Fibroblast of upper back skin (primary cell): ENCODE results near the gene POLD4.

Experiments
- DNase-seq: peaks from one replicate; pipeline ENCODE4 v3.0.0-alpha.2; 2013

POLD4 gene

DNA sequence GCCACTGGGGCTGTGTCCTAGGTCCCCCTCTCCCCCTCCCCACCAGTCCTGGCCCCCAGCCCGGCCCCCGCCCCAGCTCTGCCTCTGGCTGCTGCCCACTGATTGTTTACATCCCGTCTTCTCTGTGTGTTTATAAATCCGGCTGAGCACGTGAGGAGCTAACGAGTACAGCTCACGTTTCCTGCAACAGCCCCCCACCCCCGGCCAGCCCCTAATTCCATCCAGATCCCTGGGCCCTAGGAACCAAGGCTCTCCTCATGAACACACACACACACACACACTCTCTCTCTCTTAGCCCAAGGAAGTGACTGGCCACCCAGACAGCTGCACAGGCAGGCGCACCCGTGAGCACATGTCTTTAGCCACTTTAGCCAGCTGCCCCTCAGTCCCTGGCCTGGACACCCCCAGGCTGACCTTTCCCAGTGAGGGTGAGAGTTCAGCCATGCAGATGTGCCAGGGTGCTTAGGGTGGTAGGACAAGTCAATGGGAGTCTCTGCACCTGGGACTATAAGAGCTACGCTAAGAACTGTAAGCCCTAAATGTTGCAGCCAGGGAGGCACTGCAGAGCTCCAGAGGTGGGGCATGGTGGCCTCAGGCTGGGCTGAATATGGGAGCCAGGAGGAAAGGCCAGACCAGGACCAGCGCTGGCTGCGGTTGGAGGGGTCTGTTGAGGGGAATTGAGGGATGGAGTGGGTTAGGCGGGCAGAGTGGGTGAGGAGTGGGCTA is 17.2 kb upstream of the POLD4 start:
- peak; percentile 44 for DNase-seq

GRCh38 chr11:67369801-67370284 is 16.5 kb upstream of the POLD4 start:
- peak; percentile 65 for DNase-seq

- no peak for DNase-seq
Measured at GRCh38 chr11:67369275-67369674, 15.9 kb upstream of the POLD4 start.

- DNase-seq, result no peak
Measured at GRCh38 chr11:67368621-67369020, 15.3 kb upstream of the POLD4 start.

DNA sequence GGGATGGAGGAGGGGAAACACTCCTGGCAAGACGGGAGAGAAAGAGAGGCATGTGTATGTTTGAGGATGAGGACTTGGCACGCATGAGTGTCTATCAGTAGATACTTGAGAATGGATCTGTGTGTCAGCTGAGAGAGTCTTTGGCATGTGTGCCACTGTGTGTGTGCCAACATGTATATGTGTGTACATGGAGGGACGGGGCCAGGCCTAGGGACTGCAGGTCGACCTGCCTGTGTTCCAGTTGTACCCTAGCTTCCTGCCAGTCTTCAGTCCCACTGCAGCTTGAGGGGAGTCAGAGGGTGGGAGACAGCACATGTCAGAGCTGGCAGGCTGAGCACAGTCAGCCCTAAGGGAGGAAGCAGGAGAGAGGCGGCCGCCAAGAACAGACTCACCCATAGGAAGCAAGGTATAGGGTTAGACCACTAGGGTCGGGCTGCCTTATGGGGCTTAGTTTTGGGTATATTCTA is 14.4 kb upstream of the POLD4 start:
- no peak for DNase-seq

GRCh38 chr11:67366961-67367760 is 13.8 kb upstream of the POLD4 start:
- DNase-seq, result no peak

DNA sequence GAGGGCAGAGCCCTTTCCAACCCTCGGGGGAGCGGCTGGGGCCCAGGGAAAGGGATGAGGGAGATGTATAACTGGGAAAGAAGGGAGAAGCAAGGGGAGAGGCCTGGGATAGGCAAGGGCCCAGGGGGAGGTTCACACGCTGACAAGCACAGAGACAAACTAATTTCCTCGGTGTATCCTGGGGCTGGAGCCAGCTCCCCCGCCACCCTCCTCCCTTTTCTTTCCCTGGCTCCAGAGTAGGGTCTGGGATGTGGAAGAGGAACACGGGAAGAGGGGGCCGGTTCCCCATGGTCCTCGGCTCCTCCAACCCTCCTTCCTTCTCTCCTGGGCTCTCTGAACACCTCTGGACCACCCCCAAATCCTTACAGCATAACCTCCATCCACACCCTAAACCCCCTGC is 13.2 kb upstream of the POLD4 start:
- DNase-seq, result no peak

GRCh38 chr11:67365736-67366444 is 12.5 kb upstream of the POLD4 start:
- DNase-seq, result no peak

- DNase-seq, result no peak
Measured at GRCh38 chr11:67364783-67365722, 11.7 kb upstream of the POLD4 start.

- no peak for DNase-seq
Measured at GRCh38 chr11:67364169-67364568, 10.8 kb upstream of the POLD4 start.

DNA sequence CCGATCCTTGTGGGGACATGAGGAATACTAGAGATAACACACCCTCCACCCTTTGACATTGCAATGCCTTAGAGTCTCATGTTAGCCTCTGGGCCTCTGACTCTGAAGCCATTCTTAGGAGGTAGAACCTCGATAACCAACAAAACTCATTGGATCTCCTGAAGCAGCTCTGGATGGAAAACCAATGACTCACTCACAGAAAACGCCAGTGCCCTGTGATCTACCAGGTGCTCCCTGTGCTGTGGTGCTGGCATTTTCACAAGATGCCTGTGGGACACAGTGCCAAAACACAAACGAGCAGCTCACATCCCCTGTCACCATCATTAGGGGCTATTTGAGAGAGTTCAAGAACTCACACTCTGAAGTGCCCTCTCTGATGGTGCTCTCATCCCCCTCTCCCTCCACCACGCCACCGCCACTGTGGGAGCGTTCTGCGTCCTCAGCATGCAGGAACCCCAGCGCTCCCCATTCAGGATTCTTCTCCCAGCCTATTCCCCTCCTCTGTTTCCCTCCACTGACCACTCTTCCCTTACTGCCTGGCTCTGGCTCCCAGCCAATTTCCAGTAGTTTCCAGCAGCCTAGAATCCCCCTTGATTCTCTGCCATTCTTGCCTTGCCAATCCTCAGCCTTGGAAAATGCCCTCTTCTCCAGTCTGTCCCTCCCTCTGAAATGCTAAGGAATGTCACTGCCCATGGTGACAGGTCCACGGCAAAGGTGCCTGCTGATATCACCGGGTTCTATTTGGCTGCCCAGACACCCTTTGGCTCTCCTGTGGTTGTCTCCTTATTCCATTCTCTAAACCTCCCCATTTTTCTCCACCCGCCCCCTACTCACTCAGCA is 4.7 kb upstream of the POLD4 start:
- peak; percentile 53 for DNase-seq

GRCh38 chr11:67356864-67357561 is 3.7 kb upstream of the POLD4 start:
- peak; percentile 81 for DNase-seq

DNA sequence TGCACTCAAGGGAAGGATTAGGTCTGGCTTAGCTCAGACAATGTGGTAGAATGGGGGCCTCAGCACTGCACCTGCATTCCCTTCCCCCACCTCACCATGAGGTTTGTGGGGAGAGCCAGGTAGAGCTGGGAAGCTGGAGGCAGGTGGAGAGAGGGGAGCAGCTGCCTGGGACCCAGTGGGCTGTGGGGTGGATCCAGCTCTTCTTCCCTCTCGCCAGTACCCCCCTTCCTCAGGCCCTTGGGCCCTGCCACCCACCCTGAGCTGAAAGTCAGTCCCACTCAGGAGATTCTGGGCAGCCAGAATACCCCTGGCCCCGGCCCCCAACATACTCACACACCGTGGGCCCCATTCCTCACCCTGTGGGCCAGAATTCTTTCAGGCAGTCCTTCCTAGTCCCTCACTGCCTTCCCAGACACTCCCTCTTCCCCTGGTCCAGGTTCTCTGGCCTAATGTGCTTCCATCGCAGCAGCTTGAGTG is 3.1 kb upstream of the POLD4 start:
- DNase-seq, result no peak

- DNase-seq, result no peak
Measured at GRCh38 chr11:67355794-67356386, 2.5 kb upstream of the POLD4 start.

GRCh38 chr11:67355023-67355793 is 1.9 kb upstream of the POLD4 start:
- DNase-seq, result no peak

DNA sequence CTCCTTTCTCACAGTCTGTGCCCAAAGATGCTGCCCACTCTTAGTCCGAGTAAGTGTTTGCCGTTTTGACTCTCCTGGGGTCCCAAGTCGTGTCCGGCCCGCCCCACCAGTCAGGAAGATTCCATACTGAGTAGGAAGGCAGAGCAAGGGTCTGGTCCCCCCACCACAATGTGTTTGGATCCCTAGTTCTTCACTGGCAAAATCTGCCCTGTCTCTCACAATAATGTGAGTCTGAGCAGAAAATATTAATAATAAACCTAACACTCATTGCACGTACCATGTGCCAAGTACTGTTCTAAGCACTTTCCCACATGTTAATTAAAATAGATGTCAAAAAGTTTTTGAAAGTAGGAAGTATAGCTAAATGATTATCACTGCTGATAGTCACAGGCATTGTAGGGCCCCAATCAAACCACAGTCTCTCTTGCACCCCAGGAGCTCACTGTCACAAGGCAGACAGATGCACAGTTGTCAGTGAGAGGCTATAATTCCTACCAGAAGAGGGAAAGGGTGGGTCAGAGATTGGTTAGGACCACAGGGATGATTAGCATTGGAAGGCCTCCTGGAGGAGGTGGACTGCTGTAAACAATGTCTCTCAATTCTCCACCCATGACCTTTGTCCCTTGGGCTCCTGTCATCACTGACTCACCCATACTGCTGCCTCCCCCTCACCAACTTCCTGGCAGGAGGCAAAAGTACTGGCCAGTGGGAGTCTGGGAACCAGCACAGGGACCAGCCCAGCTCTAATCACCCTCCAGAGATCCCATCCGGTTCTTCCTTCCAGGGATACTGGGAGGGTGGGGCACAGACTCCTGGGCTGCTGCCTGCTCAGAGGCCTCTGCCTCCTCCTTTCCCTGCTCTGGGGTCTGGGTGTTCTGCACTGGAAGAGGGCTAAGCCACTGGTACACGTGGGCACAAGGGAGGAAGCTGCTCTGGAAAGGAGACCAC is 1.0 kb upstream of the POLD4 start:
- peak; percentile 86 for DNase-seq

DNA sequence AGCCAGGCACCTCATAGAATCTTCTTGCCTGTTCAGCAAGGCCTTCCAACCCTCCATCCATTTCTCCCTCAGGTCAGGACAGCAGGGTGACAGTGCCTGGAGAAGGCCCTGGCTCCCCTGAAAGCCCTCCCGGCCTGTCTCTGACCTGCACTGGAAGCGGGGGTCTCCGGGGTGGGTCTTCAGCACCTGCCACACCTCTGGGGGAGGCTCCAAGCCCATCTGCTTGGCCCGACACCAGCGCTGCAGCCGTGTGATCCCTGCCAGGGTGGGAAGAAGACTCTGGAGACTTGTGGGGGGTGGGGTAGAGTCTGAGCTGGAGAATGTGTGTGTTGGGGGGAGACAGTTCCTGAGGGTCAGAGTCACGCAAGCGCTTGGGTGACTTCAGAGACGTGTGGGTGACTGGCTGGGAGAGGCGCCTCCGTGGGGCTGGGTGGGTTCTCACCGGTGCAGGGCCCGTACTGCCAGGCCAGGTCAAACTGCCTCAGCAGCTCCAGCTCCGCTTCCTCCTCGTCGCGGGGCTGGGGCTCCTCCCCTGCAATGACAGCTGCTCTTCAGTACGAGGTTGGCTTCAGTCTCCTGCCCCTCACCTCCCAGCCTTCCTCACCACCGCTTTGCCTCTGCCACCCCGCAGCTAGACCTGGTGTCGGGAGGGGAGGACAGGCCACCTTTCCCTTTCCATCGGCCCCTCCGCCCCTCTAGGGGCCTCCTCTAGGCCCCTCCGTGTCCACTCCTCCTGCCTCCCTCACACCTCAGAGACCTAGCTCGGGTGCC is 615 bp downstream of the POLD4 start:
- DNase-seq, result no peak
